Measurements from ENCODE around the gene DLG5. TPM values are rescaled to one million over a fixed set of nuclear protein-coding genes. Genes with fewer than 3 reads are reported as not detected.

DLG5 gene
- polyA plus RNA-seq, 1 of the 3 experiments (the other 2 are of a cell fraction): 31.3 TPM

- Histone ChIP-seq H3K9me3 (no peaks in the 10 kb centered on the region), H3K4me2 (no peak overlapping the region), H2AFZ (ENCODE audit: low read depth) (no peak overlapping the region), H3K9me2 (no peaks in the 10 kb centered on the region), H4K20me1 (ENCODE audit: insufficient read depth) (no peaks in the 10 kb centered on the region), H3K4me1 (ENCODE audit: control insufficient read depth in 1 of 2, insufficient read depth in 2 of 2, low read depth in 1 of 2, low read length in 1 of 2) (peaks cover 0 to 4% of the 10 kb centered on the region in 2 experiments; a peak in 1 of 4 replicates), H3K9ac (no peak overlapping the region), H3K79me2 (ENCODE audit: insufficient read depth) (no peaks in the 10 kb centered on the region), H3K27ac (ENCODE audit: low read depth in 2 of 2, low read length in 1 of 2) (no peak overlapping the region), H3K4me3 (ENCODE audit: low read depth in 2 of 2, low read length in 1 of 2) (no peak overlapping the region), H3F3A (replicated peaks; ENCODE audit: insufficient read depth) (no peaks in the 10 kb centered on the region), H3K36me3 (replicated peaks in 1 of 2; ENCODE audit: control insufficient read depth in 1 of 2, insufficient read depth in 2 of 2, low read length in 1 of 2) (peaks cover 31 to 40% of the 10 kb centered on the region in 2 experiments), H3K27me3 (ENCODE audit: insufficient read depth) (no peaks in the 10 kb centered on the region)
- ChIA-PET POLR2A (no interaction called here), CTCF (no interaction called here)
- TF ChIP-seq, protein P1, sequence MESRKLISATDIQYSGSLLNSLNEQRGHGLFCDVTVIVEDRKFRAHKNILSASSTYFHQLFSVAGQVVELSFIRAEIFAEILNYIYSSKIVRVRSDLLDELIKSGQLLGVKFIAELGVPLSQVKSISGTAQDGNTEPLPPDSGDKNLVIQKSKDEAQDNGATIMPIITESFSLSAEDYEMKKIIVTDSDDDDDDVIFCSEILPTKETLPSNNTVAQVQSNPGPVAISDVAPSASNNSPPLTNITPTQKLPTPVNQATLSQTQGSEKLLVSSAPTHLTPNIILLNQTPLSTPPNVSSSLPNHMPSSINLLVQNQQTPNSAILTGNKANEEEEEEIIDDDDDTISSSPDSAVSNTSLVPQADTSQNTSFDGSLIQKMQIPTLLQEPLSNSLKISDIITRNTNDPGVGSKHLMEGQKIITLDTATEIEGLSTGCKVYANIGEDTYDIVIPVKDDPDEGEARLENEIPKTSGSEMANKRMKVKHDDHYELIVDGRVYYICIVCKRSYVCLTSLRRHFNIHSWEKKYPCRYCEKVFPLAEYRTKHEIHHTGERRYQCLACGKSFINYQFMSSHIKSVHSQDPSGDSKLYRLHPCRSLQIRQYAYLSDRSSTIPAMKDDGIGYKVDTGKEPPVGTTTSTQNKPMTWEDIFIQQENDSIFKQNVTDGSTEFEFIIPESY (IDR thresholded peaks at IDR 0.05; ENCODE audit: borderline replicate concordance, low read depth): no peak
- no peak for TF ChIP-seq GABPA (IDR thresholded peaks at IDR 0.05; ENCODE audit: low read depth)
- no peak for TF ChIP-seq EP300 (IDR thresholded peaks at IDR 0.05; ENCODE audit: borderline replicate concordance in 1 of 2, low read depth in 1 of 2, low read length in 1 of 2)
- TF ChIP-seq POLR2AphosphoS5 (IDR thresholded peaks at IDR 0.05; ENCODE audit: low read depth, low read length): no peak
- TF ChIP-seq GATA2 (CRISPR knock-in tag; IDR thresholded peaks at IDR 0.05): no peak
- no peak for TF ChIP-seq MXI1 (IDR thresholded peaks at IDR 0.05; ENCODE audit: low read depth, low read length)
- no peak for TF ChIP-seq RXRA (IDR thresholded peaks at IDR 0.05; ENCODE audit: borderline replicate concordance, low read depth)
- TF ChIP-seq USF2 (IDR thresholded peaks at IDR 0.05; ENCODE audit: borderline replicate concordance, low read depth, low read length): no peak
- TF ChIP-seq YY1 (IDR thresholded peaks at IDR 0.05; ENCODE audit: low read depth): no peak
- no peak for TF ChIP-seq IRF3 (IDR thresholded peaks at IDR 0.05; ENCODE audit: low read depth, low read length)
- TF ChIP-seq, protein P2, sequence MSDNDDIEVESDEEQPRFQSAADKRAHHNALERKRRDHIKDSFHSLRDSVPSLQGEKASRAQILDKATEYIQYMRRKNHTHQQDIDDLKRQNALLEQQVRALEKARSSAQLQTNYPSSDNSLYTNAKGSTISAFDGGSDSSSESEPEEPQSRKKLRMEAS (IDR thresholded peaks at IDR 0.05; ENCODE audit: low read depth): no peak
- TF ChIP-seq CHD2 (IDR thresholded peaks at IDR 0.05; ENCODE audit: low read length, partially characterized antibody): no peak
- WGBS (ENCODE audit: low lambda C conversion rate): 91% methylated on average over 14 of the region's 27 CpGs
- no peak for DNase-seq
Observed at GRCh38 chr10:77781451-77782327, 144.9 kb downstream of the DLG5 start.
